ENCODE measurements around the gene NFX1.

NFX1 gene

GRCh38 chr9:33287087-33287490 is 3.2 kb upstream of the NFX1 start:
- H3K4me1 ChIP-seq (ENCODE audit: control insufficient read depth, insufficient read depth, low read depth, low read length): peaks cover 9% of the 10 kb centered on the region
- H3K4ac ChIP-seq (ENCODE audit: low read depth in 1 of 2, low read length in 2 of 2): no peak overlapping the region
- H2BK5ac ChIP-seq (ENCODE audit: low read depth, low read length, poor library complexity, severe bottlenecking): no peak overlapping the region
- H3K27ac ChIP-seq (ENCODE audit: low read length, poor library complexity, severe bottlenecking): no peak overlapping the region
- H3K9me3 ChIP-seq (ENCODE audit: control insufficient read depth, low read length): no peaks in the 10 kb centered on the region
- H3K14ac ChIP-seq (ENCODE audit: low read length in 2 of 2): no peak overlapping the region
- DNase-seq: peak; percentile 71
- H2BK12ac ChIP-seq (ENCODE audit: low read length in 2 of 2): no peak overlapping the region
- no peak overlapping the region for H3K4me2 ChIP-seq (ENCODE audit: low read length, poor library complexity, severe bottlenecking)
- peak overlapping the region; percentile 31 for H4K8ac ChIP-seq (ENCODE audit: low read length)
- no peak overlapping the region for H3K4me3 ChIP-seq (ENCODE audit: insufficient read depth in 1 of 2, low read depth in 1 of 2, low read length in 2 of 2)
- H2BK120ac ChIP-seq (ENCODE audit: low read depth, low read length): no peak overlapping the region
- H2AK5ac ChIP-seq (ENCODE audit: low read length, severe bottlenecking): no peak overlapping the region
- no peaks in the 10 kb centered on the region for H3K27me3 ChIP-seq (ENCODE audit: control insufficient read depth in 1 of 2, insufficient read depth in 1 of 2, low read length in 2 of 2)
- H3K79me1 ChIP-seq (replicated peaks; ENCODE audit: low read length, poor library complexity, severe bottlenecking): peaks cover 4% of the 10 kb centered on the region
- H3K9ac ChIP-seq (ENCODE audit: low read length): peak overlapping the region; percentile 34
- H3K23ac ChIP-seq (ENCODE audit: low read length in 2 of 2): no peak overlapping the region
- H2BK15ac ChIP-seq (ENCODE audit: low read depth, poor library complexity, severe bottlenecking): no peak overlapping the region
- no peak overlapping the region for H4K91ac ChIP-seq (ENCODE audit: low read length)
- 78% methylated on average over 4 of the region's 4 CpGs for WGBS
- H2AFZ ChIP-seq (ENCODE audit: low read depth, low read length): no peak overlapping the region
- no peak overlapping the region for H3K18ac ChIP-seq (ENCODE audit: low read depth in 1 of 2, low read length in 2 of 2)
- H3K36me3 ChIP-seq (ENCODE audit: control insufficient read depth in 1 of 2, insufficient read depth in 2 of 2, low read depth in 1 of 2, low read length in 2 of 2): peaks cover 3 to 41% of the 10 kb centered on the region in 2 experiments

GRCh38 chr9:33288235-33288634 is 2.1 kb upstream of the NFX1 start:
- Histone ChIP-seq H3K36me3 (ENCODE audit: control insufficient read depth in 1 of 2, insufficient read depth in 2 of 2, low read depth in 1 of 2, low read length in 2 of 2) (peaks cover 3 to 41% of the 10 kb centered on the region in 2 experiments), H2AK5ac (ENCODE audit: low read length, severe bottlenecking) (no peak overlapping the region), H3K27ac (ENCODE audit: low read length, poor library complexity, severe bottlenecking) (no peak overlapping the region), H2BK12ac (ENCODE audit: low read length in 2 of 2) (peak overlapping the region in 1 of 2 experiments; percentile 73), H4K8ac (ENCODE audit: low read length) (no peak overlapping the region), H3K79me1 (replicated peaks; ENCODE audit: low read length, poor library complexity, severe bottlenecking) (peaks cover 8% of the 10 kb centered on the region), H3K23ac (ENCODE audit: low read length in 2 of 2) (no peak overlapping the region), H3K9me3 (ENCODE audit: control insufficient read depth, low read length) (no peaks in the 10 kb centered on the region), H3K9ac (ENCODE audit: low read length) (no peak overlapping the region), H4K91ac (ENCODE audit: low read length) (no peak overlapping the region), H2BK5ac (ENCODE audit: low read depth, low read length, poor library complexity, severe bottlenecking) (no peak overlapping the region), H3K4me1 (ENCODE audit: control insufficient read depth, insufficient read depth, low read depth, low read length) (peaks cover 9% of the 10 kb centered on the region), H3K4me2 (ENCODE audit: low read length, poor library complexity, severe bottlenecking) (no peak overlapping the region), H2BK15ac (ENCODE audit: low read depth, poor library complexity, severe bottlenecking) (no peak overlapping the region), H3K14ac (ENCODE audit: low read length in 2 of 2) (no peak overlapping the region), H3K4me3 (ENCODE audit: insufficient read depth in 1 of 2, low read depth in 1 of 2, low read length in 2 of 2) (no peak overlapping the region), H3K4ac (ENCODE audit: low read depth in 1 of 2, low read length in 2 of 2) (no peak overlapping the region), H2AFZ (ENCODE audit: low read depth, low read length) (no peak overlapping the region), H3K27me3 (ENCODE audit: control insufficient read depth in 1 of 2, insufficient read depth in 1 of 2, low read length in 2 of 2) (no peaks in the 10 kb centered on the region), H3K18ac (ENCODE audit: low read depth in 1 of 2, low read length in 2 of 2) (no peak overlapping the region), H2BK120ac (ENCODE audit: low read depth, low read length) (no peak overlapping the region)
- no peak for DNase-seq
- 100% methylated on average over 1 of the region's 4 CpGs for WGBS

- no peak overlapping the region for H2BK5ac ChIP-seq (ENCODE audit: low read depth, low read length, poor library complexity, severe bottlenecking)
- no peaks in the 10 kb centered on the region for H3K9me3 ChIP-seq (ENCODE audit: control insufficient read depth, low read length)
- peaks cover 8% of the 10 kb centered on the region for H3K79me1 ChIP-seq (replicated peaks; ENCODE audit: low read length, poor library complexity, severe bottlenecking)
These were observed 1.4 kb upstream of the NFX1 start for GRCh38 chr9:33288828-33289483.

GRCh38 chr9:33289496-33289895 is 820 bp upstream of the NFX1 start:
- no peak overlapping the region for H2BK5ac ChIP-seq (ENCODE audit: low read depth, low read length, poor library complexity, severe bottlenecking)
- H2BK15ac ChIP-seq (ENCODE audit: low read depth, poor library complexity, severe bottlenecking): no peak overlapping the region
- H3K36me3 ChIP-seq (ENCODE audit: control insufficient read depth in 1 of 2, insufficient read depth in 2 of 2, low read depth in 1 of 2, low read length in 2 of 2): peaks cover 4 to 41% of the 10 kb centered on the region in 2 experiments
- H3K27me3 ChIP-seq (ENCODE audit: control insufficient read depth in 1 of 2, insufficient read depth in 1 of 2, low read length in 2 of 2): no peaks in the 10 kb centered on the region
- H3K4ac ChIP-seq (ENCODE audit: low read depth in 1 of 2, low read length in 2 of 2): peak overlapping the region in 1 of 2 experiments; percentile 81
- H3K9me3 ChIP-seq (ENCODE audit: control insufficient read depth, low read length): no peaks in the 10 kb centered on the region
- H3K23ac ChIP-seq (ENCODE audit: low read length in 2 of 2): no peak overlapping the region
- no peak overlapping the region for H3K14ac ChIP-seq (ENCODE audit: low read length in 2 of 2)
- peak overlapping the region; percentile 46 to 87 for H3K18ac ChIP-seq (ENCODE audit: low read depth in 1 of 2, low read length in 2 of 2)
- H3K27ac ChIP-seq (ENCODE audit: low read length, poor library complexity, severe bottlenecking): no peak overlapping the region
- H2BK120ac ChIP-seq (ENCODE audit: low read depth, low read length): no peak overlapping the region
- H4K91ac ChIP-seq (ENCODE audit: low read length): peak overlapping the region; percentile 70
- DNase-seq: no peak
- no peak overlapping the region for H2AFZ ChIP-seq (ENCODE audit: low read depth, low read length)
- H4K8ac ChIP-seq (ENCODE audit: low read length): peak overlapping the region; percentile 78
- peak overlapping the region in 1 of 2 experiments; percentile 51 for H2BK12ac ChIP-seq (ENCODE audit: low read length in 2 of 2)
- peak overlapping the region; percentile 100 for H3K9ac ChIP-seq (ENCODE audit: low read length)
- 98% methylated on average over 4 of the region's 12 CpGs for WGBS
- peak overlapping the region; percentile 68 for H2AK5ac ChIP-seq (ENCODE audit: low read length, severe bottlenecking)
- H3K4me3 ChIP-seq (ENCODE audit: insufficient read depth in 1 of 2, low read depth in 1 of 2, low read length in 2 of 2): peak overlapping the region; percentile 20 to 50
- peaks cover 9% of the 10 kb centered on the region for H3K4me1 ChIP-seq (ENCODE audit: control insufficient read depth, insufficient read depth, low read depth, low read length)
- H3K4me2 ChIP-seq (ENCODE audit: low read length, poor library complexity, severe bottlenecking): peak overlapping the region; percentile 79
- peaks cover 8% of the 10 kb centered on the region for H3K79me1 ChIP-seq (replicated peaks; ENCODE audit: low read length, poor library complexity, severe bottlenecking)

More at GRCh38 chr9:33288828-33289483, 1.4 kb upstream of the NFX1 start:
- Histone ChIP-seq H2AFZ (ENCODE audit: low read depth, low read length) (no peak overlapping the region), H2BK15ac (ENCODE audit: low read depth, poor library complexity, severe bottlenecking) (peak overlapping the region; percentile 88), H3K27me3 (ENCODE audit: control insufficient read depth in 1 of 2, insufficient read depth in 1 of 2, low read length in 2 of 2) (no peaks in the 10 kb centered on the region), H2BK12ac (ENCODE audit: low read length in 2 of 2) (peak overlapping the region in 1 of 2 experiments; percentile 8), H3K27ac (ENCODE audit: low read length, poor library complexity, severe bottlenecking) (no peak overlapping the region), H3K4me3 (ENCODE audit: insufficient read depth in 1 of 2, low read depth in 1 of 2, low read length in 2 of 2) (no peak overlapping the region), H3K36me3 (ENCODE audit: control insufficient read depth in 1 of 2, insufficient read depth in 2 of 2, low read depth in 1 of 2, low read length in 2 of 2) (peaks cover 3 to 41% of the 10 kb centered on the region in 2 experiments), H3K9ac (ENCODE audit: low read length) (peak overlapping the region; percentile 100), H2AK5ac (ENCODE audit: low read length, severe bottlenecking) (peak overlapping the region; percentile 69), H3K23ac (ENCODE audit: low read length in 2 of 2) (no peak overlapping the region), H3K4me2 (ENCODE audit: low read length, poor library complexity, severe bottlenecking) (no peak overlapping the region), H2BK120ac (ENCODE audit: low read depth, low read length) (no peak overlapping the region), H4K91ac (ENCODE audit: low read length) (peak overlapping the region; percentile 76), H3K14ac (ENCODE audit: low read length in 2 of 2) (no peak overlapping the region), H4K8ac (ENCODE audit: low read length) (peak overlapping the region; percentile 86), H3K4ac (ENCODE audit: low read depth in 1 of 2, low read length in 2 of 2) (peak overlapping the region; percentile 6 to 73), H3K18ac (ENCODE audit: low read depth in 1 of 2, low read length in 2 of 2) (peak overlapping the region; percentile 14 to 46), H3K4me1 (ENCODE audit: control insufficient read depth, insufficient read depth, low read depth, low read length) (peaks cover 9% of the 10 kb centered on the region)
- WGBS: 98% methylated on average over 10 of the region's 14 CpGs
- no peak for DNase-seq
